Non-pigmented ciliary epithelial cell (primary cell): ENCODE data around the gene MYOT.
"Not testable (repeated sequence)": the region's sequence is repeated elsewhere in the genome, so short reads cannot be mapped to it uniquely, and the experiment has no call there.

Source experiments
- DNase-seq: peaks from one replicate; pipeline ENCODE4 v3.0.0-alpha.2; 2010; ENCODE audit warnings: low read depth

Gene MYOT

GRCh38 chr5:137856201-137856600 lies 11.5 kb upstream of the MYOT start:
- no peak for DNase-seq

GRCh38 chr5:137856916-137857862 lies 10.5 kb upstream of the MYOT start:
- DNase-seq: no peak

DNA sequence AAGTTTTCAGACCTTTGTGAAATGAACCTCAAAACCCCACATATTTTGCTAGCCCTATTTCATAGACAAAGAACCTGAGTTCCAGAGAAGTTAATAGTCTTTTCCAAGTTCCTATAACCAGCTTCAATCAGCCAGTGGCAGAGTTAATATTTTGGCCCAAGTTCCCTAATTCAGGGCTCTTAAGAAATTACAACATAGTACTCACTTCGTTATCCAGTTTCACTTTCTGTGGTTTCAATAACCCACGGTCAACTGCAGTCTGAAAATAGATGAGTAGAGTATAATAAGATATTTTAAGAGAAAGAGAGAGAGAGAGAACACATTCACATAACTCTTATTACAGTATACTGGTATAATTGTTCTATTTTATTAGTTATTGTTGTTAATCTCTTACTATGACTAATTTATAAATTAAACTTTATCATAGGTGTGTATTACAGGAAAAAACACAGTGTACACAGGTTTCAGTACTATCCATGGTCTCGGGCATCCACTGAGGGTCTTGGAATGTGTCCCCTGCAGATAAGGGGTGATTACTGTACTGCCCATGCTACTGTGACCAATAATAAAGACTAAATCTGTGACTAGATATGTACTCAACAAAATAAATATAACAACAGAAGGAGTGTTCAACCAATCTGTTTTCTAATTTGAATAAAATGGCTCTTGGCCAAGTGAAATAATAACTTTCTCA lies 9.3 kb upstream of the MYOT start:
- no peak for DNase-seq

- DNase-seq: no peak
Observed at GRCh38 chr5:137858954-137859353, 8.7 kb upstream of the MYOT start.

DNA sequence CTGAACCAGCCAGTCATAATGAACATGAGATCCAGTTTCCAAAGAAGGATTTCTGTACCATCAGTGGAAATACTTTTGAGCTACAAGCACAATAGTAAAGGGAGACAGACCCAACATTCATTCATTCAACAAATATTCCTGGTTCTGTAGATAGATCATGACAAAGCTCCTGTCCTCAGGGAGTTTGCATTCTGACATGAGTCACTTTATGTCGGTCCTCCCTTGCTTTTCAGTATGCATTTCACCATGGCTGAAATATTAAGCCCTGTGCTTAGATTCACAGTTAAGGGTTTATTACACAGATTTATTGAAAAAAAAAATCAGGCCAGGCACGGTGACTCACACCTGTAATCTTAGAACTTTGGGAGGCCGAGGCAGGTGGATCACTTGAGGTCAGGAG lies 5.4 kb upstream of the MYOT start:
- DNase-seq: no peak

DNA sequence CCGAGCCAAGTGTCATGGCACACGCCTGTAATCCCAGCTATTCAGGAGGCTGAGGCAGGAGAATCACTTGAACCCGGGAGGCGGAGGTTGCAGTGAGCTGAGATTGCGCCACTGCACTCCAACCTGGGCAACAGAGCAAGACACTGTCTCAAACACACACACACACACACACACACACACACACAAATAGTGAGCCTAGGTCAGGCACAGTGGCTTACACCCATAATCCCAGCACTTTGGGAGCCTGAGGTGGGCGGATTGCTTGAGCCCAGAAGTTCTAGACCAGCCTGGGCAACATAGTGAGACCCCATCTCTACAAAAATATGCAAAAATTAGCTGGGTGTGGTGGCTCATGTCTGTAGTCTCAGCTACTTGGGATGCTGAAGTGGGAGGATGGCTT lies 4.0 kb upstream of the MYOT start:
- not testable (repeated sequence) for DNase-seq

DNA sequence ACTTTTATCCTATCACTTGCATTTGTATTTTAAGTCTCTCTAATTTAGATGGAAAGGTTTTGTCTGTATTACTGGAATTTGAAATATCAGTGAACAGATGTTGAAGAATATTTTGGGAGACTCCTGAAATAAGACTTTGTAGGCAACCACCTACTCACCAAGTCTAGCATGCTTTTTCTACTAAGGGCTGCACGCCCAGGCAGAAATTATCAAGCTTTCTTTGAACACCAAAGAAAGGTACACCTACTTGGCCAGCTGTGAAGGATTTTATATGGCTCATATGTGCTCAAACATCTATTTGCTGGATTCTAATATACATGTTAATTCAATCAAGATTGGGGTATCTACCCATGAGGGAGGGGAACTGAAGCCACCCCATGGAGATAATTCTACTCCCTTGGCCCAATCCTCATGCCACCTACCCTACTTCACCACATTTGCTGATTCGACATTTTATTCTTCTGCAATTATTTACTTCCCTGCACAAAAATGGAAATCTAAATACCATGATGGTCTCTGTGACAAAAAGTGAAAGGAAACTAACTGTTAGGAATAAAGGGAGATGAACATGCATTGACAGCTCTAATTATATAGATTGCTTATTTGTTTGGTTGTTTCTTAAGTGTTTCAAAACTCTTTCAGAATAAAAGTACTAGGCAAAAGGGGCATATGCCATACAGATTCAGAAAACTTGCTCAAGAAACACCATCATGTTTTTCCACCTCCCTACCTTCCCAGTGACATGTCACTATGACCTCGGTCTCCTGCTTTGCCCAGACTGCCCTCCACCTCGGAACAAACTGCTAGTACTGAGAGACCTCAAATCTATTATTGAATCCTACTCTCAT lies 895 bp upstream of the MYOT start:
- no peak for DNase-seq

GRCh38 chr5:137870647-137871339 lies 3.1 kb downstream of the MYOT start:
- no peak for DNase-seq

DNA sequence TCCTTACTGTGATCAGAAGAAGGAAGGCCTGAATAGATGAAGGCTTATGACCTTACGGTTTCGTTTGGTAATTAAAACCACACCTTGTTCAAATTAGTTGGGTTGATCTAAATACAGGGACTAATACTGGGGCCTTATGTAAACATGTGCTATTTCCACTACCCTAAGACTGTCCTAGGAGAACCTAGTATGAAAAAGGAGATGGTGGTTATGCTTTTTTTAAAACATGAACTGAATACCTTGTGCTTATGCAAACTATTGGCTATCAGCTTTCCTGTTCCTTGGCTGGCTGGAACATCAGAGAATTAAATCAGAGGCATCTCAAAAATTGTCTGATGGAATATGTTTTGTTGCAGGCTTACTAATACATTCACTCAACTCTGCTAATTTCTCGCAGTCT lies 3.9 kb downstream of the MYOT start:
- no peak for DNase-seq

- DNase-seq: no peak
Observed at GRCh38 chr5:137872466-137872865, 4.8 kb downstream of the MYOT start.

GRCh38 chr5:137876101-137876500 lies 8.4 kb downstream of the MYOT start:
- no peak for DNase-seq

GRCh38 chr5:137880313-137880712 lies 12.7 kb downstream of the MYOT start:
- no peak for DNase-seq

DNA sequence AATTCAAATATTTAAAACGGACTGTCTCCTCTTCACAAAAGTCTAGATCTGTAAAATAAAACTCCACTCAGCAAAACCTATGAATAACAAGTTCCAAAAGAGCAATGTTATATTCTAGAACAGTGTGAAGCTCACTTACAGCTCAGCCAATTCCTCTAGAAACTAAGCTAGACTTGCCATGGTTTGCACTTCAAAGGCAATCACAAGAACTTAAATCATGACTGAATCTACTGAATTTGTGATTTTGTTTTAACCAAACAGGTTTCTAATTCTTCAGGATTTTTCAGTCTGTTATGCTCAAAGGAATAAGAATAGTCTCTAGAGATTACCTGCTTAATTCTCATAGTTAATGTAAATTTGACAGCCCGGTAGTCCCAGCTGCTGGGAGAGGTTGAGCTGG lies 20.2 kb downstream of the MYOT start:
- DNase-seq: no peak

GRCh38 chr5:137888466-137888862 lies 20.8 kb downstream of the MYOT start:
- DNase-seq: no peak

DNA sequence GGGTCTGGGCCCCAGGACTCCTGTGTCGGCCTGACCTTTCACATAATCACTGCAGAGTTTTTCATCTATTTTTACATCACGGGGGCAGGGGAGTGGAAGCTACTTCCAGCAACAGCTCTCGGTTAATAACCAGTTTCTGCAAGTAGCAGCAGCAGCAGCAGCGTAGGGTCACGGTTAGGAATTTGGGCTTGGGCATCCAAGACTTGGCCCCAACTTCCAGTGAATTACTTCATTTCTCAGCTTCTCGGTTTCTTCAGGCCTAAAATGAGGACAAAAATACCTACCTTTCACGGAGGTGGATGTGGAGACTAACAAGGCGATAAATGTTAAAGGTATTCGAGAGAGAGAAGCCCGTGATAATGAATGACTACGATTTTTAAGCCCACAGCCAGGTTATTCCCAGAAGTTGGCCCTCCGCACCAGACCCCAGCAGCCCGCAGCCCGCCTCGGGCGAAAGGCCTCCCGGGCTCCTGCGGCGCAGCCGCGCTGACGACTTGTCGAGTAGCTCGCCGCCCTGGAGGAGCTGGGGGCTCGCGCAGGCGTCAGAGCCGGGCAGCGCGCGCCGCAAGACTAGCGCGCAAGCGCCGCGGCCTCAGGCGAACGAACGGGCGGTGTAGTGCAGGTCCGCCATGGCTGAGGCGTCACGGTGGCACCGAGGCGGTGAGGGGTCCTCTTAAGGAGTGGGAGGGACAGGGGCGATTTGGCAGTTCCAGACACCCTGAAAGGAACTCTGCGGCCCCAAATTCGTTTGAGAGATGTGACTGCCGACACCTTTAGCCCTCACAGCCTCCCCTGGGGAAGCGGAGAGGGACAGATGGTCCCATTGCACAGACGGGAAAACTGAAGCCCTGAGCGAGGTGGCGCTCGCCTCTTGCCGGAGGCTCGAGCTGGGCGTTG lies 21.5 kb downstream of the MYOT start, which contains the start of gene PKD2L2:
TSS of gene PKD2L2 (plus strand) at position 595 of the 897 bp plus-strand sequence. CDS start at position 630, 35 bp downstream.
- DNase-seq: peak; percentile 55

GRCh38 chr5:137890845-137891244 lies 23.2 kb downstream of the MYOT start:
- DNase-seq: no peak

DNA sequence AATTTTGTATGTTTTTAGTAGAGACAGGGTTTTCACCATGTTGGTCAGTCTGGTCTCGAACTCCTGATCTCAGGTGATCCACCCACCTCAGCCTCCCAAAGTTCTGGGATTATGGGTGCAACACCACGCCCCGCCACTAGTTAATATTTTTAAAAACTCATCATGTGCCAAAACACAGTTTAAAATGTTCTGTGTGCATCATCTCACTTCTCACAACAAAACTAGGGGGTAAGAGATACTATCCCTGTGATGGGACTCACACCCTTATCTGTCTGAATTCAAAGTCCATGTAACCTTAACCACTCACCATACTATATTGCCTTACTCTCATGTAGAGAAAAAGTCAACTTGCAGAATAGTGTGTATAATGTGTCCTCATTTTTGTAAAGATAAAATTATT lies 24.2 kb downstream of the MYOT start:
- no peak for DNase-seq

DNA sequence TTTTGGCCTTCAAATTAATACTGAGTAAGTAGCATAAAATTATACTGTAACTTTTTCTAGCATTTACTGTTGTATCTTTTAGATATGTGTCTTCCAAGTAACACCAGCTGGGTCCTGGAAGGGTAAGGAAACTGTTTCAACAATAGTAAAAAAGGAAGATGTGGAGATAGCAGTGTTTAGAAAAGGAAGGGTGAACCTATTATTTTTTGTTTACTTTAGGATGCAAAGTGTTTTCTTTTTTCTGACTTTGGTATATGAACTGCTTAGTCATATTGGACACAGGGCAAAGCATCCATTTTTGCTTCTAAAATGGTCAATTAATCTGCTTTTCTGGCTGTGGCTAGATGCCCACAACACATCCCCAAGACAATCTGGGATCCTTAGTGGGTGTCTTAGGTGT lies 26.9 kb downstream of the MYOT start:
- no peak for DNase-seq

DNA sequence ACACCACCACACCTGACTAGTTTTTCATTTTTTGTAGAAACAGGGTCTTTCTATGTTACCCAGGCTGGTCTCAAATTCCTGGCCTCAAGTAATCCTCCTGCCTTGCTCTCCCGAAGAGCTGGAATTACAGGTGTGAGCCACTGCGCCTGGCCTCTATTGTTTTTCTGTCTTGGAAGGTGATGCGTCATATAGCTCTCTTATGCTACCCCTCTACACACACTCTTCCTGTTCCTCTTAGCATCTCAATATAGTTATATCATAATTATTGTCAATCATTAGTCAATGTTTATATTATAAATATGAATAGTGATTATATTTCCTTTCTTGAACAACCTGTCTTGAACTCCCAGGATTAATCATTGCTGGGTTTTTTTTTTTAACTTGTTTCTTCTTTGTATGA lies 28.9 kb downstream of the MYOT start:
- no peak for DNase-seq

DNA sequence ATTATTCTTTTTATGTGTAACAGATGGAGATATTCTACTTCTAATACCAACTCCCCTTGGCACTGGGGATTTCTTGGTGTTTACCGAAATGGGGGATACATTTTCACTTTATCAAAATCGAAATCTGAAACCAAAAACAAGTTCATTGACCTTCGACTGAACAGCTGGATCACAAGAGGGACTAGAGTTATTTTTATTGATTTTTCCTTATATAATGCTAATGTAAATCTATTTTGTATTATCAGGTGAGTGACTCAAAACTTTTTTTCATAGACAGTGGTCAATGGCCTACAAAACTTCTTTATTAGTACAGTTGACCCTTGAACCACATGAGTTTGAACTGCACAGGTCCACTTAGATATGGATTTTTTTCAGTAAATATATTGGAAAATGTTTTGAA lies 31.8 kb downstream of the MYOT start:
- DNase-seq: no peak
